Caco-2 (cell line): Measurements from ENCODE around the gene UPP2. TPM values are rescaled to one million over a fixed set of nuclear protein-coding genes. Genes with fewer than 3 reads are reported as not detected.

ENCODE experiments used
- BruUV-seq: library from RNA; stranded (reverse); fragments of 400-500 nt; replicated peaks from 2 replicates; lab custom pipeline; 2021; lab: Mats Ljungman, UMichigan
- CTCF ChIA-PET: fragments of 300-600 bp; sonication (Branson Sonifier 250); formaldehyde crosslinking; loops from one replicate; lab custom pipeline; 2022; ENCODE audit warnings: antibody characterized with exemption; lab: Charles Lee
- POLR2A ChIA-PET: fragments of 300-600 bp; sonication (Branson Sonifier 250); formaldehyde crosslinking; loops from one replicate; lab custom pipeline; 2022; ENCODE audit warnings: antibody characterized with exemption; lab: Charles Lee
- DNase-seq, 2 experiments: peaks; one replicate each; pipeline versions ENCODE4 v3.0.0 to v3.0.0-alpha.2; 2020 to 2022
- H3K27me3 ChIP-seq: replicated peaks from 2 replicates; pipeline ENCODE4 v1.6.0; 2011; ENCODE audit warnings: low read length; ENCODE audit not compliant: control insufficient read depth, insufficient read depth
- H3K36me3 ChIP-seq: 2 replicates; pipeline ENCODE4 v1.5.1; 2011; ENCODE audit warnings: low read length; ENCODE audit not compliant: control insufficient read depth, insufficient read depth
- H3K4me1 ChIP-seq: fragments of 250-450 bp; sonication (Bioruptor Pico); 2 replicates; pipeline ENCODE4 v1.5.1; 2020; ENCODE audit warnings: mild to moderate bottlenecking
- H3K4me3 ChIP-seq: 2 replicates; pipeline ENCODE4 v1.5.1; 2011; ENCODE audit warnings: low read depth, mild to moderate bottlenecking, control low read depth, low read length
- H3K9me3 ChIP-seq: fragments of 250-450 bp; sonication (Bioruptor Pico); 2 replicates; pipeline ENCODE4 v1.5.1; 2020; ENCODE audit warnings: mild to moderate bottlenecking, moderate library complexity
- H3K27ac Mint-ChIP-seq: one replicate; pipeline ENCODE4 v1.8.0; 2022; ENCODE audit warnings: mixed read lengths; ENCODE audit not compliant: unreplicated experiment
- H3K27me3 Mint-ChIP-seq: one replicate; pipeline ENCODE4 v1.8.0; 2022; ENCODE audit warnings: mixed read lengths; ENCODE audit not compliant: insufficient read depth, unreplicated experiment
- H3K36me3 Mint-ChIP-seq: one replicate; pipeline ENCODE4 v1.8.0; 2022; ENCODE audit warnings: mild to moderate bottlenecking, mixed read lengths; ENCODE audit not compliant: insufficient read depth, unreplicated experiment
- H3K4me1 Mint-ChIP-seq: one replicate; pipeline ENCODE4 v1.8.0; 2022; ENCODE audit warnings: low read depth, mixed read lengths; ENCODE audit not compliant: unreplicated experiment
- H3K4me3 Mint-ChIP-seq: one replicate; pipeline ENCODE4 v1.8.0; 2022; ENCODE audit warnings: mild to moderate bottlenecking, moderate library complexity, mixed read lengths; ENCODE audit not compliant: unreplicated experiment
- H3K9me3 Mint-ChIP-seq: one replicate; pipeline ENCODE4 v1.8.0; 2022; ENCODE audit warnings: mixed read lengths; ENCODE audit not compliant: unreplicated experiment
- CTCF ChIP-seq, 2 experiments: fragments of 200-600 bp in 1 of 2; IDR thresholded peaks; 1 replicate in 1 of 2; 2 replicates in 1 of 2; pipeline versions ENCODE4 v1.5.1 to v1.8.0; 2011 to 2022; ENCODE audit warnings: antibody characterized with exemption in 1 of 2, control low read depth in 1 of 2, inconsistent platforms in 1 of 2, low read depth in 1 of 2, low read length in 1 of 2, mild to moderate bottlenecking in 1 of 2, moderate library complexity in 1 of 2; ENCODE audit not compliant: insufficient read depth in 1 of 2, severe bottlenecking in 1 of 2, unreplicated experiment in 1 of 2
- intact Hi-C: fragments of 100-400 bp; cut with micrococcal nuclease; formaldehyde crosslinking; loops from one replicate; pipeline ENCODE4 v1.10.0; 2022; ENCODE audit not compliant: unreplicated experiment
- total RNA-seq: library from RNA; stranded (reverse); gene quantifications from 2 replicates; pipeline ENCODE4 v1.2.3, GENCODE V29; 2022

UPP2 gene
- total RNA-seq, 1 experiment from 2014 or later = not detected

GRCh38 chr2:158140201-158140600, 38.5 kb downstream of the UPP2 start:
- H3K9me3 Mint-ChIP-seq = peaks cover under 1% of the 10 kb centered on the region
- POLR2A ChIA-PET = no interaction called here
- BruUV-seq = no TSS peak
- peaks cover 32% of the 10 kb centered on the region for H3K4me1 Mint-ChIP-seq
- DNase-seq = no peak
- H3K4me3 Mint-ChIP-seq = no peak overlapping the region
- H3K27me3 Mint-ChIP-seq = no peaks in the 10 kb centered on the region
- no peaks in the 10 kb centered on the region; the same call in 1 of the 2 replicates for H3K9me3 ChIP-seq
- H3K27ac Mint-ChIP-seq = no peak overlapping the region
- intact Hi-C loops = no loop called here
- H3K4me1 ChIP-seq = peaks cover 31% of the 10 kb centered on the region
- H3K36me3 Mint-ChIP-seq = no peaks in the 10 kb centered on the region
- no peaks in the 10 kb centered on the region for H3K36me3 ChIP-seq
- H3K27me3 ChIP-seq = no peaks in the 10 kb centered on the region
- CTCF ChIA-PET = no interaction called here
- H3K4me3 ChIP-seq = no peak overlapping the region
- no peak for TF ChIP-seq CTCF (IDR thresholded peaks at IDR 0.05; ENCODE audit: insufficient read depth in 1 of 2, low read depth in 1 of 2, low read length in 1 of 2, severe bottlenecking in 1 of 2, unreplicated experiment in 1 of 2)

- no peak for DNase-seq
- Histone ChIP-seq H3K4me1 (peaks cover 31% of the 10 kb centered on the region), H3K4me3 (no peak overlapping the region), H3K36me3 (no peaks in the 10 kb centered on the region), H3K27me3 (no peaks in the 10 kb centered on the region), H3K9me3 (no peaks in the 10 kb centered on the region; the same call in 1 of the 2 replicates)
- no TSS peak for BruUV-seq
- H3K27me3 Mint-ChIP-seq = no peaks in the 10 kb centered on the region
- POLR2A ChIA-PET = no interaction called here
- CTCF ChIA-PET = no interaction called here
- peaks cover 14% of the 10 kb centered on the region for H3K9me3 Mint-ChIP-seq
- H3K27ac Mint-ChIP-seq = peak overlapping the region; percentile 2
- peaks cover 32% of the 10 kb centered on the region for H3K4me1 Mint-ChIP-seq
- H3K36me3 Mint-ChIP-seq = no peaks in the 10 kb centered on the region
- TF ChIP-seq CTCF (IDR thresholded peaks at IDR 0.05; ENCODE audit: insufficient read depth in 1 of 2, low read depth in 1 of 2, low read length in 1 of 2, severe bottlenecking in 1 of 2, unreplicated experiment in 1 of 2) = no peak
- intact Hi-C loops = loop anchor here (2.0 kb wide), 2 partner anchors 15 kb away; no protein-coding TSS in a partner anchor
- H3K4me3 Mint-ChIP-seq = no peak overlapping the region
Observed at GRCh38 chr2:158142165-158142564, 40.5 kb downstream of the UPP2 start.

- Mint-ChIP-seq H3K4me3 (no peak overlapping the region), H3K27ac (peak overlapping the region; percentile 66), H3K4me1 (peaks cover 32% of the 10 kb centered on the region), H3K36me3 (no peaks in the 10 kb centered on the region), H3K27me3 (no peaks in the 10 kb centered on the region), H3K9me3 (peaks cover 15% of the 10 kb centered on the region)
- no peak overlapping the region for H3K4me3 ChIP-seq
- peaks cover 31% of the 10 kb centered on the region for H3K4me1 ChIP-seq
- ChIA-PET CTCF (interaction anchor here (1.0 to 1.9 kb wide), 2 partner anchors 10 to 14 kb away, joined by 3 to 4 read pairs; no protein-coding TSS in a partner anchor), POLR2A (no interaction called here)
- H3K36me3 ChIP-seq = no peaks in the 10 kb centered on the region
- H3K27me3 ChIP-seq = no peaks in the 10 kb centered on the region
- no TSS peak for BruUV-seq
- no peak for TF ChIP-seq CTCF (IDR thresholded peaks at IDR 0.05; ENCODE audit: insufficient read depth in 1 of 2, low read depth in 1 of 2, low read length in 1 of 2, severe bottlenecking in 1 of 2, unreplicated experiment in 1 of 2)
- intact Hi-C loops = loop anchor here (1.0 to 2.0 kb wide), 4 partner anchors 11 to 43 kb away; no protein-coding TSS in a partner anchor
- no peaks in the 10 kb centered on the region; the same call in 1 of the 2 replicates for H3K9me3 ChIP-seq
- peak; percentile 40 to 71 for DNase-seq
Observed at GRCh38 chr2:158142568-158143332, 41.1 kb downstream of the UPP2 start.
